Fibroblast of lung (primary cell): Measurements from ENCODE around the gene FAM174B.

ENCODE experiments used
- EZH2 ChIP-seq: IDR thresholded peaks from 2 replicates; pipeline ENCODE4 v1.5.1; 2012; ENCODE audit warnings: low read length, control low read depth, mild to moderate bottlenecking; ENCODE audit errors: missing control alignments
- TF ChIP-seq, protein P1 (sequence below), 2 donors: IDR thresholded peaks in 1 of 2; conservative IDR thresholded peaks in 1 of 2; 1 replicate in 1 of 2; 2 replicates in 1 of 2; pipeline ENCODE4 v1.5.1; 2011 to 2012; ENCODE audit warnings: low read length in 2 of 2, control low read depth in 1 of 2, inconsistent platforms in 1 of 2, low read depth in 1 of 2, mild to moderate bottlenecking in 1 of 2

DNA sequence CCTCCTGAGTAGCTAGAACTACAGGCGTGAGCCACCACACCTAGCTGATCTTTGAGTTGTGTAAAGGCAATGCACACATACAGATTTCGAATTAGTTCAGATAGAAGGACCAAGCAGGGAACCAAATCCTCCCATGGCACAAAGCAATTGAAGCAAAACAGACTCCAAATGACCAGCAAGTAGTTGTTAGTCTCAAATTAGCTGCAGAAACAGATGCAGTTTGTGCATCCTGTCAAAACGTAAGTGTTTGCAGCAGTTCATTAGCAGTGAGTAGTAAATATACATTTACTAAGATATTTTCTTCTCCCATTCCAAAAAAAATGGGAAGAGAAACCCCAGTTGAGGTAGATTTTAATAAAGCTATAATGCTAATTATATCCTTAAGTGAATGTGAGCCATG, 15.8 kb upstream of the FAM174B start:
- TF ChIP-seq, protein P1, sequence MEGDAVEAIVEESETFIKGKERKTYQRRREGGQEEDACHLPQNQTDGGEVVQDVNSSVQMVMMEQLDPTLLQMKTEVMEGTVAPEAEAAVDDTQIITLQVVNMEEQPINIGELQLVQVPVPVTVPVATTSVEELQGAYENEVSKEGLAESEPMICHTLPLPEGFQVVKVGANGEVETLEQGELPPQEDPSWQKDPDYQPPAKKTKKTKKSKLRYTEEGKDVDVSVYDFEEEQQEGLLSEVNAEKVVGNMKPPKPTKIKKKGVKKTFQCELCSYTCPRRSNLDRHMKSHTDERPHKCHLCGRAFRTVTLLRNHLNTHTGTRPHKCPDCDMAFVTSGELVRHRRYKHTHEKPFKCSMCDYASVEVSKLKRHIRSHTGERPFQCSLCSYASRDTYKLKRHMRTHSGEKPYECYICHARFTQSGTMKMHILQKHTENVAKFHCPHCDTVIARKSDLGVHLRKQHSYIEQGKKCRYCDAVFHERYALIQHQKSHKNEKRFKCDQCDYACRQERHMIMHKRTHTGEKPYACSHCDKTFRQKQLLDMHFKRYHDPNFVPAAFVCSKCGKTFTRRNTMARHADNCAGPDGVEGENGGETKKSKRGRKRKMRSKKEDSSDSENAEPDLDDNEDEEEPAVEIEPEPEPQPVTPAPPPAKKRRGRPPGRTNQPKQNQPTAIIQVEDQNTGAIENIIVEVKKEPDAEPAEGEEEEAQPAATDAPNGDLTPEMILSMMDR (conservative IDR thresholded peaks at IDR 0.05 in 1 of 2, IDR thresholded peaks at IDR 0.05 in 1 of 2; ENCODE audit: low read depth in 1 of 2, low read length in 2 of 2), result no peak
- no peak for TF ChIP-seq EZH2
